ENCODE data around the gene DOCK9.

The DOCK9 gene

GRCh38 chr13:98922306-98922705, 55.6 kb downstream of the DOCK9 start:
- TF ChIP-seq CTCF (IDR thresholded peaks at IDR 0.05; ENCODE audit: low read depth, low read length, missing control alignments) = no peak
- no peak overlapping the region for H3K4me3 ChIP-seq (ENCODE audit: low read depth, low read length)
- DNase-seq (ENCODE audit: low read depth) = no peak

- H3K4me3 ChIP-seq (ENCODE audit: low read depth, low read length) = no peak overlapping the region
- TF ChIP-seq CTCF (IDR thresholded peaks at IDR 0.05; ENCODE audit: low read depth, low read length, missing control alignments) = no peak
- no peak for DNase-seq (ENCODE audit: low read depth)
Observed at GRCh38 chr13:98921786-98922185, 56.1 kb downstream of the DOCK9 start.

GRCh38 chr13:98921015-98921580, 56.8 kb downstream of the DOCK9 start:
- no peak for TF ChIP-seq CTCF (IDR thresholded peaks at IDR 0.05; ENCODE audit: low read depth, low read length, missing control alignments)
- DNase-seq (ENCODE audit: low read depth) = peak; percentile 10
- H3K4me3 ChIP-seq (ENCODE audit: low read depth, low read length) = no peak overlapping the region

GRCh38 chr13:98919566-98919965, 58.3 kb downstream of the DOCK9 start:
- no peak for TF ChIP-seq CTCF (IDR thresholded peaks at IDR 0.05; ENCODE audit: low read depth, low read length, missing control alignments)
- no peak overlapping the region for H3K4me3 ChIP-seq (ENCODE audit: low read depth, low read length)
- DNase-seq (ENCODE audit: low read depth) = peak; percentile 18

GRCh38 chr13:98918771-98919170, 59.1 kb downstream of the DOCK9 start:
- H3K4me3 ChIP-seq (ENCODE audit: low read depth, low read length) = no peak overlapping the region
- TF ChIP-seq CTCF (IDR thresholded peaks at IDR 0.05; ENCODE audit: low read depth, low read length, missing control alignments) = no peak
- DNase-seq (ENCODE audit: low read depth) = no peak

GRCh38 chr13:98917116-98917515, 60.7 kb downstream of the DOCK9 start:
- no peak overlapping the region for H3K4me3 ChIP-seq (ENCODE audit: low read depth, low read length)
- no peak for TF ChIP-seq CTCF (IDR thresholded peaks at IDR 0.05; ENCODE audit: low read depth, low read length, missing control alignments)
- DNase-seq (ENCODE audit: low read depth) = no peak

- no peak for TF ChIP-seq CTCF (IDR thresholded peaks at IDR 0.05; ENCODE audit: low read depth, low read length, missing control alignments)
- H3K4me3 ChIP-seq (ENCODE audit: low read depth, low read length) = no peak overlapping the region
- DNase-seq (ENCODE audit: low read depth) = no peak
Observed at GRCh38 chr13:98916403-98916802, 61.5 kb downstream of the DOCK9 start.
